GM12864 (cell line): ENCODE results near the gene PRR16.

Experiments
- DNase-seq: peaks from one replicate; pipeline ENCODE4 v3.0.0-alpha.2; 2011; ENCODE audit warnings: low read depth
- H3K4me3 ChIP-seq: 2 replicates; pipeline ENCODE4 v1.5.1; 2011; ENCODE audit warnings: mild to moderate bottlenecking, low read depth, low read length, control low read depth
- CTCF ChIP-seq: IDR thresholded peaks from 2 replicates; pipeline ENCODE4 v1.5.1; 2011; ENCODE audit warnings: low read depth, mild to moderate bottlenecking, moderate library complexity, low read length, control low read depth, inconsistent platforms; ENCODE audit errors: missing control alignments

Gene PRR16

GRCh38 chr5:120461251-120461650 is 2.8 kb upstream of the PRR16 start:
- TF ChIP-seq CTCF: no peak
- no peak overlapping the region for H3K4me3 ChIP-seq
- no peak for DNase-seq

GRCh38 chr5:120463006-120463680 is 957 bp upstream of the PRR16 start:
- no peak for DNase-seq
- no peak overlapping the region for H3K4me3 ChIP-seq
- no peak for TF ChIP-seq CTCF

- no peak for TF ChIP-seq CTCF
- no peak for DNase-seq
- H3K4me3 ChIP-seq: no peak overlapping the region; the same call in 1 of the 2 replicates
Observed at GRCh38 chr5:120464627-120465435, 731 bp downstream of the PRR16 start.

GRCh38 chr5:120465436-120465961 is 1.4 kb downstream of the PRR16 start:
- no peak overlapping the region for H3K4me3 ChIP-seq
- no peak for TF ChIP-seq CTCF
- no peak for DNase-seq

- no peak for TF ChIP-seq CTCF
- no peak overlapping the region for H3K4me3 ChIP-seq
- DNase-seq: no peak
Observed at GRCh38 chr5:120466341-120467006, 2.4 kb downstream of the PRR16 start.

- TF ChIP-seq CTCF: no peak
- H3K4me3 ChIP-seq: no peak overlapping the region
- DNase-seq: no peak
Observed at GRCh38 chr5:120471971-120472370, 7.9 kb downstream of the PRR16 start.
